GM21825 (cell line): ENCODE results near the gene PRRT4.

ENCODE experiments used
- ATAC-seq: cut with Tn5 transposase; IDR thresholded peaks from one replicate; pipeline ENCODE4 v1.9.1; 2021; ENCODE audit warnings: mild to moderate bottlenecking, moderate library complexity; ENCODE audit not compliant: unreplicated experiment

Gene PRRT4

GRCh38 chr7:128361411-128362379 lies at the start of gene PRRT4:
Gene PRRT4 (minus strand): TSS chr7:128361690.
- peak; percentile 56 for ATAC-seq

GRCh38 chr7:128410451-128410753 lies 48.9 kb upstream of the PRRT4 start:
- no peak for ATAC-seq

GRCh38 chr7:128409596-128410450 lies 48.3 kb upstream of the PRRT4 start, which contains the start of gene IMPDH1:
Gene IMPDH1 (minus strand): TSS chr7:128409982. CDS start chr7:128409901, 81 bp downstream.
- peak; percentile 72 for ATAC-seq

GRCh38 chr7:128408709-128409595 lies 47.5 kb upstream of the PRRT4 start:
- ATAC-seq, result no peak

GRCh38 chr7:128407751-128408708 lies 46.5 kb upstream of the PRRT4 start:
- ATAC-seq, result no peak

GRCh38 chr7:128407233-128407589 lies 45.7 kb upstream of the PRRT4 start:
- no peak for ATAC-seq

GRCh38 chr7:128406314-128407232 lies 45.1 kb upstream of the PRRT4 start:
- no peak for ATAC-seq

GRCh38 chr7:128405471-128406313 lies 44.2 kb upstream of the PRRT4 start:
- ATAC-seq, result no peak

GRCh38 chr7:128404886-128405470 lies 43.5 kb upstream of the PRRT4 start:
- ATAC-seq, result no peak

GRCh38 chr7:128404143-128404681 lies 42.7 kb upstream of the PRRT4 start:
- ATAC-seq, result no peak

- no peak for ATAC-seq
These were observed 42.2 kb upstream of the PRRT4 start for GRCh38 chr7:128403676-128404075.

GRCh38 chr7:128402356-128402755 lies 40.9 kb upstream of the PRRT4 start:
- no peak for ATAC-seq

- ATAC-seq, result no peak
These were observed 39.1 kb upstream of the PRRT4 start for GRCh38 chr7:128400566-128400965.

GRCh38 chr7:128399991-128400390 lies 38.5 kb upstream of the PRRT4 start:
- ATAC-seq, result no peak

- peak; percentile 13 for ATAC-seq
These were observed 37.3 kb upstream of the PRRT4 start for GRCh38 chr7:128398841-128399135.

GRCh38 chr7:128398016-128398840 lies 36.7 kb upstream of the PRRT4 start:
- ATAC-seq, result peak; percentile 45
